Esophagus (tissue), 2 donors: Measurements from ENCODE around the gene GPR162. TPM values are rescaled to one million over a fixed set of nuclear protein-coding genes. Genes with fewer than 3 reads are reported as not detected.

Experiments
- H3K27ac ChIP-seq, 2 donors: one replicate each; pipeline ENCODE4 v1.5.1; 2013; ENCODE audit warnings: low read depth in 2 of 2, mild to moderate bottlenecking in 2 of 2, inconsistent platforms in 1 of 2, low read length in 1 of 2, moderate library complexity in 1 of 2
- H3K27me3 ChIP-seq, 2 donors: one replicate each; pipeline ENCODE4 v1.6.1; 2013; ENCODE audit warnings: low read length in 2 of 2, control low read depth in 1 of 2, mild to moderate bottlenecking in 1 of 2; ENCODE audit not compliant: insufficient read depth in 2 of 2, control insufficient read depth in 1 of 2
- H3K36me3 ChIP-seq, 2 donors: one replicate each; pipeline ENCODE4 v1.6.1; 2013; ENCODE audit warnings: low read length in 1 of 2; ENCODE audit not compliant: control insufficient read depth in 2 of 2, insufficient read depth in 2 of 2
- H3K4me1 ChIP-seq, 2 donors: one replicate each; pipeline ENCODE4 v1.6.1; 2013; ENCODE audit warnings: low read length in 1 of 2; ENCODE audit not compliant: control insufficient read depth in 2 of 2, insufficient read depth in 2 of 2
- H3K4me3 ChIP-seq, 2 donors: one replicate each; pipeline ENCODE4 v1.5.1; 2013; ENCODE audit warnings: low read length in 2 of 2, mild to moderate bottlenecking in 2 of 2, low read depth in 1 of 2, moderate library complexity in 1 of 2
- H3K9me3 ChIP-seq, 2 donors: one replicate each; pipeline ENCODE4 v1.6.1; 2013; ENCODE audit warnings: mild to moderate bottlenecking in 2 of 2, low read depth in 1 of 2, low read length in 1 of 2, moderate library complexity in 1 of 2; ENCODE audit not compliant: control insufficient read depth in 2 of 2, insufficient read depth in 1 of 2
- WGBS, 2 donors: extraction: QIAGEN DNeasy Blood & Tissue Kit; methylation state at CpG; one replicate each; pipeline ENCODE4 v1.1.7; 2013; 5-methylcytosine and 5-hydroxymethylcytosine counted together
- polyA plus RNA-seq, 2 donors: library from polyadenylated mRNA; stranded (reverse); fragments of 200-250 nt; gene quantifications; one replicate each; pipeline ENCODE4 v1.2.3, GENCODE V29; 2013
- donor health status: healthy with polysubstance abuse.
- donor health status: Bipolar disorder and iron deficiency.

The GPR162 gene
- polyA plus RNA-seq, 2 donors, result 2.1 to 2.5 TPM

DNA sequence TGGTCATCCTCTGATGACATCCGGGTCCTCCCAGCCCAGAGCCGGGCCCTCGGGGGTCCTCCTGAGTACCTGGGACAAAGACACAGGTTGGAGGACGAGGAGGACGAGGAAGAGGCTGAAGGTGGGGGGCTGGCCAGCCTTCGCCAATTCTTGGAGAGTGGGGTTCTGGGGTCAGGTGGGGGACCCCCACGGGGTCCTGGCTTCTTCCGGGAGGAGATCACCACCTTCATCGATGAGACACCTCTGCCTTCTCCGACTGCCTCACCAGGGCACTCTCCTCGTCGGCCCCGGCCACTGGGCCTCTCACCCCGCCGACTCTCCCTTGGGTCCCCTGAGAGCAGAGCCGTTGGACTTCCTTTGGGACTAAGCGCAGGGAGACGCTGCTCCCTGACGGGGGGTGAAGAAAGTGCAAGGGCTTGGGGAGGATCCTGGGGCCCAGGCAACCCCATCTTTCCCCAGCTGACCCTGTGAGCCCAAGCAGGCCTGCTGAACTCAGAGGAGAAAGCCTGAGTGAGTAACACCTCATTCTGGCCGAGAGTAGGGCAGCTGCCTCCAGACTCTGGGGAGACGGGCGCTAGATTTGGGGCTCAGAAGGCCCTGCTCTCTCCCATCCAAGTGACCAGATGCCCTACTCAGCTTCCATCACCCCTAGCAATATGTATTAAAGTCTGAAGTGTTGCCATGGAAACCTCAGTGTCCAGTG is 5.3 kb downstream of the GPR162 start:
- Histone ChIP-seq H3K27me3 (peaks cover 0 to 9% of the 10 kb centered on the region in 2 donors), H3K36me3 (no peaks in the 10 kb centered on the region), H3K4me3 (no peak overlapping the region), H3K27ac (no peak overlapping the region), H3K4me1 (peaks cover 0 to 11% of the 10 kb centered on the region in 2 donors), H3K9me3 (peaks cover 0 to 5% of the 10 kb centered on the region in 2 donors)
- 75 to 84% methylated on average over 22 of the region's 22 CpGs for WGBS, 2 donors

DNA sequence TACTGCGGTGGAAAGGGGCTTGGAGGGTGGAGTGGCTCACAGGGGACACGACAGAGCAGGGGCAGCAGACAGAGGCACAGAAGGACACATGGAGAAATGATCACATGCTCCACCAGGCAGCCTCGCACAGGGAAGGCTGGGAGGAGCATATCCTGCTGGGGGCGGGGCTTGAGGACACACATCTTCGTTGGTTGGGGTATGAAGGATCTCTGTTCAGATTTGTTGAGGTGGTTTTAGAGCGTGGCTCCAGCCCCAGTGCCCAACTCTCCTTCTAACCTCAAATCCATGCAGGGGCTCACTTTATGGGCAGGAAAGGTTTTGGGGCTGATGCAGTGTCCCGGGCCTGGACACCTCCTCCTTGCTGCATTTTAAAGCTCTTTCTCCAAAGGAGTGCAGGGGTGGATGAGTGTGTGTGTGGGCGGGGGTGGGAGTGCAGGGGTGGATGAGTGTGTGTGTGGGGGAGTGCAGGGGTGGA is 5.9 kb downstream of the GPR162 start:
- 5 to 7% methylated on average over 8 of the region's 8 CpGs for WGBS, 2 donors
- no peak overlapping the region for H3K4me3 ChIP-seq
- H3K36me3 ChIP-seq, result no peaks in the 10 kb centered on the region
- peaks cover 0 to 8% of the 10 kb centered on the region in 2 donors for H3K27me3 ChIP-seq
- peaks cover 0 to 5% of the 10 kb centered on the region in 2 donors for H3K9me3 ChIP-seq
- peaks cover 0 to 9% of the 10 kb centered on the region in 2 donors for H3K4me1 ChIP-seq
- H3K27ac ChIP-seq, result no peak overlapping the region

DNA sequence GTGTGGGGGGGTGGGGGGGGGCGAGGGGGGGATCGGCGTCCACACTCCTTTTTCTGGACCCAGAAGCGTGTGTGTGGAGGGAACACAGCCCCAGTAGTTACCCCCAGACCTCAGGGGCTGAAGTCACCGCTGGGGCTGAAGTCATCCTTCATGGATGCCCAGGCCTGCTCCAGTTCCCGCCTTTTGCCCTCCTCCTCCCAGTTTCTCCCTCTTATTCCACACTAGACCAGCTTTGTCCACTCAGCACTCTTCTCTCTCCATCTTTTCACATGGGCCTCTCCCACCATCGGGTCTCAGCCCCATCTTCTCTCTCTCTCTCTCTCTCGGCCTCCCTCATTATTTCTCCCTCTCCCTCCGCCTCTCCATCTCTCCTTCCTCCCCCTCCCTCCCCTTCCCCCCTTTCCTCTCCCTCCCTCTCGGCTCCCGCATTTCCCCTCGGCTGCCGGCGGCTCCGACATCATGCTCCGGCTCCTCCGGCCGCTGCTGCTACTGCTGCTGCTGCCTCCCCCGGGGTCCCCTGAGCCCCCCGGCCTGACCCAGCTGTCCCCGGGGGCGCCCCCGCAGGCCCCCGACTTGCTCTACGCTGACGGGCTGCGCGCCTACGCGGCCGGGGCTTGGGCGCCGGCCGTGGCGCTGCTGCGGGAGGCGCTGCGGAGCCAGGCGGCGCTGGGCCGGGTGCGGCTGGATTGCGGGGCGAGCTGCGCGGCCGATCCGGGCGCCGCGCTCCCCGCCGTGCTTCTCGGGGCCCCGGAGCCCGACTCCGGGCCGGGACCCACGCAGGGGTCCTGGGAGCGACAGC is 6.6 kb downstream of the GPR162 start, which contains the start of gene P3H3:
TSS of gene P3H3 (plus strand) at position 426 of the 799 bp plus-strand sequence. CDS start at position 460, 34 bp downstream.
- H3K27me3 ChIP-seq, result peaks cover 0 to 2% of the 10 kb centered on the region in 2 donors
- H3K4me1 ChIP-seq, result peaks cover 0 to 9% of the 10 kb centered on the region in 2 donors
- H3K9me3 ChIP-seq, result peaks cover 0 to 5% of the 10 kb centered on the region in 2 donors
- peak within 1 kb of the TSS; percentile 56 to 70 for H3K4me3 ChIP-seq
- 0 to 1% methylated on average over 55 to 59 of the region's 60 CpGs for WGBS, 2 donors
- H3K36me3 ChIP-seq, result no peaks in the 10 kb centered on the region
- H3K27ac ChIP-seq, result peak within 1 kb of the TSS; percentile 42 to 70

DNA sequence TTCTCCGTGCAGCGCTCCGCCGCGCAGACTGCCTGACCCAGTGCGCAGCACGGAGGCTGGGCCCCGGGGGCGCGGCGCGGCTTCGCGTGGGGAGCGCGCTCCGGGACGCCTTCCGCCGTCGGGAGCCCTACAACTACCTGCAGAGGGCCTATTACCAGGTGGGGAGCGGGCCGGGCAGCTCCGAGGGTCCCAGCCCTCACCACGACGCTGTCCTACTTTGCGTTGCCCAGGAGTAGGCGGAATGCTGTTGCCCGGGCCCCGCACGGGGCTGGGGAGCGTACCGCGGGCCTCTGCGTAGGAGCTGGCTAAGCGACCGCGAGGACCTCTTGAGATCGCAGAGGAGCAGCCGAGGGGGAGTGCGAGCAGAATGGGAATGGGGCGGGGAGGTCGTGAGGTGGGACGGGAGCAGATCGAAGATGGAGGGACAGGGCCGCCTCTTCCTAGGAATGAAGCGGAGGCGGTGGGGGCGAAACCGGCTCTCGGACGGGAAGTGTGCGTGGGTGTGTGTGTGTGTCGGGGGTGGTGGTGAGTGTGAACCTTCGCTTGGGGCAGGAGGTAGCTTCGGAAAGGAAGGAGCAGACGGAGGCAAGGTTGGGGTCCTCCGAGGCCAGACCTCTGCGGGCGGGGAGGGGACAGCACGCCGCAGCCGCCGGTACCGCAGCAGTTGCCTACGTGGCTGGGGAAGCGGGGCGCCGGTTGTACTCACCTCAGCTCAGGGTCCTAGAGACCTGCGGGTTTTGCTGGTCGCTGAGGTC is 7.3 kb downstream of the GPR162 start:
- peak overlapping the region; percentile 42 to 70 for H3K27ac ChIP-seq
- peak overlapping the region; percentile 56 to 70 for H3K4me3 ChIP-seq
- peaks cover 0 to 5% of the 10 kb centered on the region in 2 donors for H3K36me3 ChIP-seq
- 1% methylated on average over 70 to 71 of the region's 71 CpGs for WGBS, 2 donors
- H3K27me3 ChIP-seq, result no peaks in the 10 kb centered on the region
- peaks cover 0 to 9% of the 10 kb centered on the region in 2 donors for H3K4me1 ChIP-seq
- H3K9me3 ChIP-seq, result peaks cover 0 to 4% of the 10 kb centered on the region in 2 donors

DNA sequence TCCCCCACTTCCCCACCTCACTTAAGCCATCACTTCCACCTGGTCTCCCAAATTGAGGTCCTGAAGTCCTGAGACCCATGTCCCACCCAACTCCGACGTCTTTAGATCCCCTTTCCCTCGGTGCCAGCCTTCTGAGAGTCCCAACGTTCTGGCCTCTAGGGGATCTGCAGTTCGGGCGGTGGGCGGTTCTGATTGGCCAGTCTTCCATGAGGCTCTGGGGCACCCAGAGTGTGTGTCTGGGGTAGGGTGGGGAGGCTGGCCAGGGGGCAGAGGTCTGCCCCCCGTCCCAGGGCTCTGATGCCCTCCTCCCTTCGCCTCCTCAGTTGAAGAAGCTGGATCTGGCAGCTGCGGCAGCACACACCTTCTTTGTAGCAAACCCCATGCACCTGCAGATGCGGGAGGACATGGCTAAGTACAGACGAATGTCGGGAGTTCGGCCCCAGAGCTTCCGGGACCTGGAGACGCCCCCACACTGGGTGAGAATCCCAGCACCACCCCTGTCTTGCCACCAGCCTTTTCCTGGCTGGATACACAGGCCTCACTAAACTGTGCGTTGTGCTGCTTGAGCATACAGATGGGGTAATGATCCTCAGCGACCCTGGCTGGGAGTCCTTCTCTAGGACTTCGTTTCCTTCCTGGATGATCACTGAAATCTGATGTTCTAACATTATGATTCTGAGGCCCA is 8.1 kb downstream of the GPR162 start:
- H3K27ac ChIP-seq, result peak overlapping the region; percentile 42 to 70
- H3K4me3 ChIP-seq, result peak overlapping the region; percentile 56 to 70
- peaks cover 0 to 9% of the 10 kb centered on the region in 2 donors for H3K4me1 ChIP-seq
- 35 to 38% methylated on average over 19 of the region's 19 CpGs for WGBS, 2 donors
- peaks cover 0 to 5% of the 10 kb centered on the region in 2 donors for H3K36me3 ChIP-seq
- H3K27me3 ChIP-seq, result no peaks in the 10 kb centered on the region
- peaks cover 0 to 1% of the 10 kb centered on the region in 2 donors for H3K9me3 ChIP-seq

DNA sequence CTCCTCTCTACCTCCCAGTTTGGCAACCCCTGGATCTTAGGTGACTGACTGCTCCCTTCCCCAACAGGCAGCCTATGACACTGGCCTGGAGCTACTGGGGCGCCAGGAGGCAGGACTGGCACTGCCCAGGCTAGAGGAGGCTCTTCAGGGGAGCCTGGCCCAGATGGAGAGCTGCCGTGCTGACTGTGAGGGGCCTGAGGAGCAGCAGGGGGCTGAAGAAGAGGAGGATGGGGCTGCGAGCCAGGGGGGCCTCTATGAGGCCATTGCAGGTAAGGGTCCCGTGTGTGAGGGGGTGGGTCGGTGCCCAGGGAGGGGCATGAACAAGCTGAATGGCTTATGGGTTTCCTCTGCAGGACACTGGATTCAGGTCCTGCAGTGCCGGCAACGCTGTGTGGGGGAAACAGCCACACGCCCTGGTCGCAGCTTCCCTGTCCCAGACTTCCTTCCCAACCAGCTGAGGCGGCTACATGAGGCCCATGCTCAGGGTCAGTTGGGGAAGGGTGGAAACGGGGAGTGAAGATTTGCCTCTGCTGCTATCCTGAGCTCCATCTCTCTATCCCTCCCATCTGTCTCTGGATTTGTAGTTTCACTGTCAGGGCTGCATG is 8.8 kb downstream of the GPR162 start:
- no peak overlapping the region for H3K27ac ChIP-seq
- no peak overlapping the region for H3K4me3 ChIP-seq
- peaks cover 0 to 5% of the 10 kb centered on the region in 2 donors for H3K36me3 ChIP-seq
- WGBS, 2 donors, result 87 to 90% methylated on average over 11 of the region's 11 CpGs
- no peaks in the 10 kb centered on the region for H3K27me3 ChIP-seq
- peaks cover 0 to 1% of the 10 kb centered on the region in 2 donors for H3K9me3 ChIP-seq
- peaks cover 0 to 9% of the 10 kb centered on the region in 2 donors for H3K4me1 ChIP-seq

DNA sequence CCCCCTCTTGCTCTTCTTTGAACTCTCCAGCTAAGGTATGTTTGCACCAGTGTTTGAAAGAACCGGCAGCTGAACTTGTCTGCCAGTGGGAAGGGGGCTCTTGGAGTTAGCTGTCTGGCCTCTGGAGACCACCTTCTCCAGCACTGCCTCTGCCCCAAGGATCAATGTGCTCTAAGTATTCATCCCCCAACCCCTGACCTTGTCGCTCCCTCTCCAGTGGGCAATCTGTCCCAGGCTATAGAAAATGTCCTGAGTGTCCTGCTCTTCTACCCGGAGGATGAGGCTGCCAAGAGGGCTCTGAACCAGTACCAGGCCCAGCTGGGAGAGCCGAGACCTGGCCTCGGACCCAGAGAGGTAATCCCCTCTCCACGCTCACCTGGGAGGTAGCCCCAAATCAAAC is 9.4 kb downstream of the GPR162 start:
- Histone ChIP-seq H3K27me3 (no peaks in the 10 kb centered on the region), H3K4me1 (peaks cover 0 to 9% of the 10 kb centered on the region in 2 donors), H3K36me3 (peaks cover 0 to 5% of the 10 kb centered on the region in 2 donors), H3K9me3 (no peaks in the 10 kb centered on the region), H3K27ac (no peak overlapping the region), H3K4me3 (no peak overlapping the region)
- 87 to 88% methylated on average over 6 of the region's 6 CpGs for WGBS, 2 donors

DNA sequence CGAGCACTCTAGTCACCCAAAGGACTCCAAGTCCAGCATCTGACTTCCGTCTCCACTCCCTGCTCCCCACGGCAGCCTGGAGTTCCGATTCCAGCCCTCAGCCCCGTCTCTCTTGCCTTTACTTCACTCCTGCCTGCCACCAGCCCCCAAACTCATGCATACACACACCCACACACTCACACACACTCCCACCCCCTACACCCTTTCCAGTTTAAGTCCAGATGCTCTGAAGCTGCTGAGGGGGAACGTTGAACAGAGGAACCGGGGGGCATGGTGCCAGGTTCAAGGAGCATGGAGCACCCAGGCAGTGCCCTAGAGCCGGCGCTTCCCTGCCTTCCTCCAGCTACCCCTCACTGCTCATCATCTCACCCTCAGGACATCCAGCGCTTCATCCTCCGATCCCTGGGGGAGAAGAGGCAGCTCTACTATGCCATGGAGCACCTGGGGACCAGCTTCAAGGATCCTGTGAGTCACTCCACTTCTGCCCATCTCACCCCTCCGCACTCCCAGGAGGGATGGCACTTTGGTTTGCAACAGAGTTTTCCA is 9.9 kb downstream of the GPR162 start:
- Histone ChIP-seq H3K27ac (no peak overlapping the region), H3K4me3 (no peak overlapping the region), H3K9me3 (no peaks in the 10 kb centered on the region), H3K4me1 (peaks cover 0 to 9% of the 10 kb centered on the region in 2 donors), H3K27me3 (no peaks in the 10 kb centered on the region), H3K36me3 (peaks cover 0 to 5% of the 10 kb centered on the region in 2 donors)
- WGBS, 2 donors, result 86 to 90% methylated on average over 12 of the region's 12 CpGs
